Neural cell (in vitro differentiated cells): ENCODE measurements around the gene KLC4.

Experiments used
- MXI1 ChIP-seq: fragments of 450-650 bp; conservative IDR thresholded peaks from 2 replicates; pipeline ENCODE4 v1.6.1; 2014; ENCODE audit warnings: antibody characterized with exemption, mild to moderate bottlenecking; ENCODE audit not compliant: poor library complexity, severe bottlenecking
- TAF1 ChIP-seq: IDR thresholded peaks from 2 replicates; pipeline ENCODE4 v1.6.1; 2012; ENCODE audit warnings: low read depth
- TF ChIP-seq, protein P1 (sequence below): fragments of 450-650 bp; IDR thresholded peaks from 2 replicates; pipeline ENCODE4 v1.5.1; 2014; ENCODE audit warnings: antibody characterized with exemption, mild to moderate bottlenecking, moderate library complexity; ENCODE audit not compliant: poor library complexity, severe bottlenecking
- TF ChIP-seq, protein P2 (sequence below): IDR thresholded peaks from 2 replicates; pipeline ENCODE4 v1.6.1; 2012; ENCODE audit warnings: borderline replicate concordance

DNA sequence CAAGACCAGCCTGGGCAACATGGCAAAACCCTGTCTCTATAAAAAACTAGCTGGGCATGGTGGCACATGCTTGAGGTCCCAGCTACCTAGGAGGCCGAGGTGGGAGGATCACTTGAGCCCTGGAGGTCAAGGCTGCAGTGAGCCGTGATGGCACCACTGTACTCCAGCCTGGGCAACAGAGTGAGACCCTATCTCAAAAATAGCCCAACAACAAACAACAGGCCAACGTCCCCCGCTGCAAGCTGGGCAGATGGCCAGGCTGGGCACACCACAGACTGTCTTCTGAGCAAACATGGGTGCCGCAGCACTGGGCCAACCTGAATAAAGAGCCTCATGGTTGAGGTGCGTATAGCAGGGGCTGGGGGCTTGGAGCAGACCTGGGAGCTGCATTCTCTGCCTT is 65.0 kb downstream of the KLC4 start:
- TF ChIP-seq, protein P1, sequence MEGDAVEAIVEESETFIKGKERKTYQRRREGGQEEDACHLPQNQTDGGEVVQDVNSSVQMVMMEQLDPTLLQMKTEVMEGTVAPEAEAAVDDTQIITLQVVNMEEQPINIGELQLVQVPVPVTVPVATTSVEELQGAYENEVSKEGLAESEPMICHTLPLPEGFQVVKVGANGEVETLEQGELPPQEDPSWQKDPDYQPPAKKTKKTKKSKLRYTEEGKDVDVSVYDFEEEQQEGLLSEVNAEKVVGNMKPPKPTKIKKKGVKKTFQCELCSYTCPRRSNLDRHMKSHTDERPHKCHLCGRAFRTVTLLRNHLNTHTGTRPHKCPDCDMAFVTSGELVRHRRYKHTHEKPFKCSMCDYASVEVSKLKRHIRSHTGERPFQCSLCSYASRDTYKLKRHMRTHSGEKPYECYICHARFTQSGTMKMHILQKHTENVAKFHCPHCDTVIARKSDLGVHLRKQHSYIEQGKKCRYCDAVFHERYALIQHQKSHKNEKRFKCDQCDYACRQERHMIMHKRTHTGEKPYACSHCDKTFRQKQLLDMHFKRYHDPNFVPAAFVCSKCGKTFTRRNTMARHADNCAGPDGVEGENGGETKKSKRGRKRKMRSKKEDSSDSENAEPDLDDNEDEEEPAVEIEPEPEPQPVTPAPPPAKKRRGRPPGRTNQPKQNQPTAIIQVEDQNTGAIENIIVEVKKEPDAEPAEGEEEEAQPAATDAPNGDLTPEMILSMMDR: no peak
- TF ChIP-seq MXI1: no peak
- TF ChIP-seq TAF1: no peak
- TF ChIP-seq, protein P2, sequence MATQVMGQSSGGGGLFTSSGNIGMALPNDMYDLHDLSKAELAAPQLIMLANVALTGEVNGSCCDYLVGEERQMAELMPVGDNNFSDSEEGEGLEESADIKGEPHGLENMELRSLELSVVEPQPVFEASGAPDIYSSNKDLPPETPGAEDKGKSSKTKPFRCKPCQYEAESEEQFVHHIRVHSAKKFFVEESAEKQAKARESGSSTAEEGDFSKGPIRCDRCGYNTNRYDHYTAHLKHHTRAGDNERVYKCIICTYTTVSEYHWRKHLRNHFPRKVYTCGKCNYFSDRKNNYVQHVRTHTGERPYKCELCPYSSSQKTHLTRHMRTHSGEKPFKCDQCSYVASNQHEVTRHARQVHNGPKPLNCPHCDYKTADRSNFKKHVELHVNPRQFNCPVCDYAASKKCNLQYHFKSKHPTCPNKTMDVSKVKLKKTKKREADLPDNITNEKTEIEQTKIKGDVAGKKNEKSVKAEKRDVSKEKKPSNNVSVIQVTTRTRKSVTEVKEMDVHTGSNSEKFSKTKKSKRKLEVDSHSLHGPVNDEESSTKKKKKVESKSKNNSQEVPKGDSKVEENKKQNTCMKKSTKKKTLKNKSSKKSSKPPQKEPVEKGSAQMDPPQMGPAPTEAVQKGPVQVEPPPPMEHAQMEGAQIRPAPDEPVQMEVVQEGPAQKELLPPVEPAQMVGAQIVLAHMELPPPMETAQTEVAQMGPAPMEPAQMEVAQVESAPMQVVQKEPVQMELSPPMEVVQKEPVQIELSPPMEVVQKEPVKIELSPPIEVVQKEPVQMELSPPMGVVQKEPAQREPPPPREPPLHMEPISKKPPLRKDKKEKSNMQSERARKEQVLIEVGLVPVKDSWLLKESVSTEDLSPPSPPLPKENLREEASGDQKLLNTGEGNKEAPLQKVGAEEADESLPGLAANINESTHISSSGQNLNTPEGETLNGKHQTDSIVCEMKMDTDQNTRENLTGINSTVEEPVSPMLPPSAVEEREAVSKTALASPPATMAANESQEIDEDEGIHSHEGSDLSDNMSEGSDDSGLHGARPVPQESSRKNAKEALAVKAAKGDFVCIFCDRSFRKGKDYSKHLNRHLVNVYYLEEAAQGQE: no peak
